Heart left ventricle (tissue), 16 donors: Measurements from ENCODE around the gene PTHLH. TPM values are rescaled to one million over a fixed set of nuclear protein-coding genes. Genes with fewer than 3 reads are reported as not detected.
A peak's percentile ranks its signal among the peaks of the same experiment; 100 is the strongest.

Experiments
- ATAC-seq, 4 donors: fragments of 200-7000 bp; cut with Tn5 transposase; one replicate each; pipeline ENCODE4 v1.9.1; 2020 to 2022; ENCODE audit warnings: moderate library complexity in 4 of 4, mild to moderate bottlenecking in 3 of 4, moderate number of reproducible peaks in 1 of 4
- DNase-seq, 5 donors: peaks; one replicate each; pipeline ENCODE4 v3.0.0-alpha.2; 2020
- H3K27ac ChIP-seq, 12 donors: fragments of 200-600 bp; sonication (generic) in 4 of 12; one replicate each; pipeline versions ENCODE4 v1.5.0 to v1.8.0; 2016 to 2022; ENCODE audit warnings: mild to moderate bottlenecking in 2 of 12
- H3K27me3 ChIP-seq, 9 donors: fragments of 200-600 bp; sonication (generic) in 2 of 9; one replicate each; pipeline versions ENCODE4 v1.5.1 to v1.8.0; 2016 to 2022; ENCODE audit warnings: mild to moderate bottlenecking in 3 of 9
- H3K36me3 ChIP-seq, 9 donors: fragments of 200-600 bp; sonication (generic) in 2 of 9; one replicate each; pipeline versions ENCODE4 v1.5.0 to v1.8.0; 2018 to 2022; ENCODE audit warnings: mild to moderate bottlenecking in 2 of 9
- H3K4me1 ChIP-seq, 12 donors: fragments of 200-600 bp; sonication (generic) in 4 of 12; one replicate each; pipeline versions ENCODE4 v1.5.0 to v1.8.0; 2016 to 2022; ENCODE audit warnings: mild to moderate bottlenecking in 3 of 12
- H3K4me3 ChIP-seq, 12 donors: fragments of 200-600 bp; sonication (generic) in 4 of 12; one replicate each; pipeline versions ENCODE4 v1.5.0 to v1.8.0; 2017 to 2022; ENCODE audit warnings: mild to moderate bottlenecking in 9 of 12, moderate library complexity in 4 of 12
- H3K9me3 ChIP-seq, 12 donors: fragments of 200-600 bp; sonication (generic) in 4 of 12; one replicate each; pipeline versions ENCODE4 v1.5.0 to v1.8.0; 2016 to 2022; ENCODE audit warnings: mild to moderate bottlenecking in 1 of 12
- CTCF ChIP-seq, 12 donors: fragments of 200-600 bp; sonication (generic) in 4 of 12; IDR thresholded peaks; one replicate each; pipeline versions ENCODE4 v1.5.0 to v1.8.0; 2018 to 2022; ENCODE audit warnings: antibody characterized with exemption in 12 of 12, mild to moderate bottlenecking in 5 of 12
- POLR2A ChIP-seq, 2 donors: fragments of 450-650 bp; IDR thresholded peaks; one replicate each; pipeline ENCODE4 v1.6.1; 2017; ENCODE audit warnings: antibody characterized with exemption in 2 of 2, mild to moderate bottlenecking in 2 of 2, moderate library complexity in 2 of 2
- WGBS, 4 donors: extraction: QIAGEN DNeasy Blood & Tissue Kit in 2 of 4; methylation state at CpG; one replicate each; pipeline versions ENCODE4 v1.1.5 to v1.1.7; 2013 to 2018; 5-methylcytosine and 5-hydroxymethylcytosine counted together
- intact Hi-C, 10 donors: fragments of 100-400 bp; cut with DNase I; formaldehyde crosslinking; loops; one replicate each; pipeline versions ENCODE4 v1.11.1 to v1.14.2; 2022
- polyA plus RNA-seq, 2 donors: library from polyadenylated mRNA; stranded (reverse); fragments of 200-250 nt; gene quantifications; one replicate each; pipeline ENCODE4 v1.2.3, GENCODE V29; 2013
- total RNA-seq, 9 donors: library from RNA; depleted of rRNA in 2 of 9; stranded (reverse); fragments of >200 nt in 2 of 9; fragmentation: NEBNext Ultra II Directional in 3 of 9; extraction: Animal tissue kit (Norgen Biotek cat#: 25700) in 3 of 9; gene quantifications; one replicate each; pipeline versions ENCODE4 v1.1.0 to v1.2.4, GENCODE V29; 2016 to 2023
- donor health status: ischemic (EF 13 %, LVEDD 7.1; RV severe dilation, severe dysfunction).
- donor health status: healthy with polysubstance abuse.
- donor health status: DM: no; HTN: yes; CAD: no.
- donor health status: DM: no; HTN: no; CAD: no.
- donor health status: ischemic (EF 25% LVEDD 6.9; RV normal size, moderate dysfunction).
- donor health status: ischemic (EF 25% LVEDD 5.7; RV mildly dilated, moderate dysfunction).
- donor health status: healthy.
- donor health status: DM: yes; HTN: yes; CAD: no.
- donor health status: ischemic (EF 35%, LVEDD 5.7; RV mildly dilated, moderate dysfunction).
- donor health status: nonischemic (EF 11% LVEDD 7.7; RV severe dilation, severe dysfunction).
- donor health status: DM: yes; HTN: yes; CAD: no.
- donor health status: PGD.
- donor health status: ischemic (EF 29% LVEDD 5.4; RV normal size, mild dysfunction).
- donor health status: nonischemic (EF 23%, LVEDD 6.1; RV moderate dilation, normal function).

Gene PTHLH
- total and polyA plus RNA-seq, 11 donors, result 0.25 to 3.7 (median 1.1) TPM

GRCh38 chr12:27927347-27927746 lies 45.2 kb downstream of the PTHLH start:
- Histone ChIP-seq H3K36me3 (no peaks in the 10 kb centered on the region), H3K4me3 (no peak overlapping the region), H3K4me1 (peaks cover 0 to 7% (median 0%) of the 10 kb centered on the region in 12 donors), H3K27me3 (no peaks in the 10 kb centered on the region), H3K27ac (no peak overlapping the region), H3K9me3 (no peaks in the 10 kb centered on the region)
- peak in 2 of 5 donors; percentile 29 to 32 for DNase-seq
- WGBS, 4 donors, result 56 to 73% (median 69%) methylated on average over 2 of the region's 2 CpGs
- no peak for ATAC-seq
- TF ChIP-seq POLR2A (IDR thresholded peaks at IDR 0.05), result no peak
- TF ChIP-seq CTCF (IDR thresholded peaks at IDR 0.05), result no peak
- intact Hi-C loops, result loop anchor here in 1 of 10 donors (10.0 kb wide), 1 partner anchor 163 kb away; no protein-coding TSS in a partner anchor

- 74 to 79% (median 75%) methylated on average over 2 of the region's 2 CpGs for WGBS, 4 donors
- intact Hi-C loops, result loop anchor here in 1 of 10 donors (10.0 kb wide), 1 partner anchor 160 kb away; no protein-coding TSS in a partner anchor
These were observed 48.0 kb downstream of the PTHLH start for GRCh38 chr12:27924350-27925135.

GRCh38 chr12:27922531-27923139 lies 49.9 kb downstream of the PTHLH start:
- Histone ChIP-seq H3K27ac (no peak overlapping the region), H3K36me3 (no peaks in the 10 kb centered on the region), H3K9me3 (no peaks in the 10 kb centered on the region), H3K4me3 (no peak overlapping the region), H3K27me3 (no peaks in the 10 kb centered on the region), H3K4me1 (peaks cover 0 to 8% (median 0%) of the 10 kb centered on the region in 12 donors)
- WGBS, 4 donors, result 56 to 88% (median 68%) methylated on average over 1 of the region's 1 CpG
- ATAC-seq (peak; percentile 64 to 86 (median 78)), DNase-seq (peak in 3 of 5 donors; percentile 11 to 40 (median 37))
- no peak for TF ChIP-seq POLR2A (IDR thresholded peaks at IDR 0.05)
- TF ChIP-seq CTCF (IDR thresholded peaks at IDR 0.05), result no peak
- intact Hi-C loops, result loop anchor here in 1 of 10 donors (10.0 kb wide), 1 partner anchor 158 kb away; no protein-coding TSS in a partner anchor

More at GRCh38 chr12:27924350-27925135, 48.0 kb downstream of the PTHLH start:
- Histone ChIP-seq H3K27ac (no peak overlapping the region), H3K9me3 (no peaks in the 10 kb centered on the region), H3K36me3 (no peaks in the 10 kb centered on the region), H3K4me3 (no peak overlapping the region), H3K27me3 (no peaks in the 10 kb centered on the region), H3K4me1 (peaks cover 0 to 8% (median 0%) of the 10 kb centered on the region in 12 donors)
- TF ChIP-seq POLR2A (IDR thresholded peaks at IDR 0.05) (no peak), CTCF (IDR thresholded peaks at IDR 0.05) (no peak)
- ATAC-seq (no peak), DNase-seq (no peak)

- H3K4me3 ChIP-seq, result no peak overlapping the region
- H3K4me1 ChIP-seq, result peaks cover 0 to 8% (median 0%) of the 10 kb centered on the region in 12 donors
- DNase-seq (no peak), ATAC-seq (no peak)
- TF ChIP-seq POLR2A (IDR thresholded peaks at IDR 0.05) (no peak), CTCF (IDR thresholded peaks at IDR 0.05) (no peak)
- WGBS, 4 donors, result 63 to 64% (median 64%) methylated on average over 7 of the region's 7 CpGs
- H3K36me3 ChIP-seq, result no peaks in the 10 kb centered on the region
- peaks cover 0 to 6% (median 0%) of the 10 kb centered on the region in 12 donors for H3K9me3 ChIP-seq
- intact Hi-C loops, result loop anchor here in 1 of 10 donors (10.0 kb wide), 1 partner anchor 155 kb away; no protein-coding TSS in a partner anchor
- H3K27me3 ChIP-seq, result no peaks in the 10 kb centered on the region
- no peak overlapping the region for H3K27ac ChIP-seq
These were observed 52.8 kb downstream of the PTHLH start for GRCh38 chr12:27919671-27920235.
